ENCODE data around the gene RTN1.

DNA sequence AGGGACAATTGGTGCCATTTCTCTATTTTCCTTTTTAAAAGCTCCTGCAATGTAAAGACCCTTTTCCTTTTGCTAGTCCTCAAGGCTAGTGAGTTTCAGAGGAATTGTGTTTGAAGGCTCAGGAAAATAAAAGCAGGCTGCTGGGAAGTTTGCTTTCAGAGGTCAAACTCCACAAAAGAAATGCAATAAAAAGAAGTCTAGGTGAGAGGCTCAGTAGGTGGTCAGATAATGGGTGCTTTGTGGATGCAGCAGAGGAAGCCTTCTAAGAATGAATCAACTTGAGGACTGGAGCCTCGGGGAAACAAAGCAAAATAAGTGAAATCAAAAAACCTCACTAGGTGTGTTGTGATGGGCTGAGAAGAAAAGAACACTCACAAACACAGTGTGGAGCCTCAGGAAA lies 304.3 kb downstream of the RTN1 start:
- no peak for TF ChIP-seq CTCF (IDR thresholded peaks at IDR 0.05; ENCODE audit: insufficient read depth, low read length, poor library complexity, severe bottlenecking)
- TF ChIP-seq EZH2phosphoT487 (conservative IDR thresholded peaks at IDR 0.05; ENCODE audit: low read length), result no peak
